Right atrium auricular region (tissue), 2 donors: ENCODE measurements around the gene FNDC3A. TPM values are rescaled to one million over a fixed set of nuclear protein-coding genes. Genes with fewer than 3 reads are reported as not detected.

Experiments used
- DNase-seq: peaks from one replicate; pipeline ENCODE4 v3.0.0-alpha.2; 2019; ENCODE audit warnings: low spot score
- H3K27ac ChIP-seq, 2 donors: fragments of 200-600 bp; sonication (generic); 1 replicate in 1 of 2; 2 replicates in 1 of 2; pipeline ENCODE4 v1.5.1; 2016 to 2019
- H3K27me3 ChIP-seq, 2 donors: fragments of 200-600 bp; sonication (generic); one replicate each; pipeline versions ENCODE4 v1.5.1 to v1.6.0; 2017 to 2019
- H3K36me3 ChIP-seq: fragments of 200-600 bp; sonication (generic); one replicate; pipeline ENCODE4 v1.5.1; 2016
- H3K4me1 ChIP-seq, 2 donors: fragments of 200-600 bp; sonication (generic); one replicate each; pipeline versions ENCODE4 v1.5.1 to v1.6.0; 2017 to 2019
- H3K4me3 ChIP-seq, 2 donors: fragments of 200-600 bp; sonication (generic); 1 replicate in 1 of 2; 2 replicates in 1 of 2; pipeline ENCODE4 v1.5.1; 2017 to 2019; ENCODE audit warnings: mild to moderate bottlenecking in 1 of 2, moderate library complexity in 1 of 2
- H3K9me3 ChIP-seq, 2 donors: fragments of 200-600 bp; sonication (generic); one replicate each; pipeline ENCODE4 v1.5.1; 2019
- CTCF ChIP-seq, 2 donors: fragments of 200-600 bp; sonication (generic); IDR thresholded peaks; one replicate each; pipeline ENCODE4 v1.5.1; 2019; ENCODE audit warnings: antibody characterized with exemption in 2 of 2
- total RNA-seq, 2 donors: library from RNA; depleted of rRNA; stranded (reverse); fragments of >200 nt; gene quantifications; one replicate each; pipeline ENCODE4 v1.1.0, GENCODE V29; 2016

Gene FNDC3A
- total RNA-seq, 2 donors from 2014 or later: 22.7 to 29.4 TPM

DNA sequence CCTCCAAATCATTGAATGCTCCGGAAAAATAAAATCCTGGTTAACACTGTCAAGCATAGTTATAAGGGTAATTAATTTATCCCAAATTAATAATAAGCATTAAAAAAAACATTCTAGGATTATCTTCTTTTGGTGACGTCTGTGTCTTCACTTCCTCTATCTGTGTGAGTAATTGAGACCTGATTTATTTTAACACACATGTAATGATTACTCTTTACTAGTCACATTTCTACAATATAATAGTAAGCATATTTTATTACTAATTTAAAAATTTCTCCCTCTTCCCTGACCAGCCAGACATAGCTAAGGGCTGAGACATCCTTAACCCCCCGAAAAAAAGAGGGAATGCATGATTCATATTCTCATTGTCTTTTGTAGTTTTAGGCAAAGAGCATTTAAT is 2.3 kb downstream of the FNDC3A start:
- H3K4me1 ChIP-seq: peaks cover 0 to 28% of the 10 kb centered on the region in 2 donors
- H3K9me3 ChIP-seq: peaks cover 0 to 4% of the 10 kb centered on the region in 2 donors
- no peak for TF ChIP-seq CTCF (IDR thresholded peaks at IDR 0.05)
- H3K27ac ChIP-seq: no peak overlapping the region
- DNase-seq: no peak
- no peaks in the 10 kb centered on the region for H3K27me3 ChIP-seq
- H3K4me3 ChIP-seq: peak overlapping the region in 1 of 2 donors; percentile 81
- no peaks in the 10 kb centered on the region for H3K36me3 ChIP-seq

DNA sequence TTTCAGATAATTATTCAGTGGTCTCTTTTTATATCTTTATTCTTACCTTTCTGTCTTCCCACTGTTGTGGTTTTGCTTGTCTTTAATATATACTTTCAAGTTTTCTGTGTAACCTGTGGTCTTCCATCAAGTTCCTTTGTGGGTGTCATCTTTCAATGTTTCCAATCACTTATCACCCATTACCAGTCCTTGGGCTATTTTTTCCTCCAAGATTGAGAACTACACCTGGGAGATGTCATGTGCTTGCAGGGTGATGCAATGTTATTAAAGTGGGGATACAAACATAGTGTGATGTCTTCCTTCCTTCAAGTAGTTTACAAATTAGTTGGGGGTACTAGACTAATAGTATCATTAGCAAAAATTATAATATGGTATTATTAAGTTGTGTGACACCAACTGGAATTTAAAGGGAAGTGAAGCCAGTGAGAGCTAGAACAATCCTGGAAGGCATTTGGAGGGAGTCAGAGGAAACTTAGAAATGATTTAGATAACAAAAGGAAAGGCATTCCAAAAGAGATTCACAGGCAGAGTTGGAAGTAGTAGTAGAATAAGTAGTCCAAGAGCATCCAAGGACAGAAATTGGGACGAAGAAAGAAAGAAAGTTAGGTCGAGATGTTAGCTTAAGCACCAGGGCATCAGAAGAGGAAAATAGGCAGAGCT is 3.4 kb downstream of the FNDC3A start:
- Histone ChIP-seq H3K27ac (no peak overlapping the region), H3K4me3 (no peak overlapping the region), H3K27me3 (no peaks in the 10 kb centered on the region), H3K9me3 (no peaks in the 10 kb centered on the region), H3K36me3 (no peaks in the 10 kb centered on the region), H3K4me1 (peaks cover 0 to 28% of the 10 kb centered on the region in 2 donors)
- no peak for TF ChIP-seq CTCF (IDR thresholded peaks at IDR 0.05)
- DNase-seq: no peak

DNA sequence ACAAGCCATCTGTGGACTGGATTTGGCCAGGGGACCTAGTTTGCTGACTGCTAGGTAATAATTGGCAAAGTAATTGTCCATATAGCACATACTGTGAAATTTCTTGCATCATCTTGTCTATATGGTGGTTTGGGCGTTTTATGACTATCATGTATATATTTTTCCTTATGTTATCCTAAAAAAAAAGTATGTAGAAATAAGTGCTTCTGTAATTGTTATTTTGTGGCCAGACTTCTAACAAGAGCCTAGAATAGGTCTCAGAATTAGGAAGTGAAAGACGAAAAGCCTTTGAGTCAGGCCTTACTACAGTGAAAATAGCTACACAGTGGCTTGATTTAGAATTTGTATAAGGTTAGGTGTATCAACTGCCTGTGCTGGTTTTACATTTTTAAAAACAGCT is 4.2 kb downstream of the FNDC3A start:
- H3K27me3 ChIP-seq: no peaks in the 10 kb centered on the region
- TF ChIP-seq CTCF (IDR thresholded peaks at IDR 0.05): no peak
- DNase-seq: no peak
- H3K36me3 ChIP-seq: no peaks in the 10 kb centered on the region
- H3K27ac ChIP-seq: no peak overlapping the region
- H3K4me1 ChIP-seq: peaks cover 0 to 28% of the 10 kb centered on the region in 2 donors
- no peak overlapping the region for H3K4me3 ChIP-seq
- no peaks in the 10 kb centered on the region for H3K9me3 ChIP-seq

DNA sequence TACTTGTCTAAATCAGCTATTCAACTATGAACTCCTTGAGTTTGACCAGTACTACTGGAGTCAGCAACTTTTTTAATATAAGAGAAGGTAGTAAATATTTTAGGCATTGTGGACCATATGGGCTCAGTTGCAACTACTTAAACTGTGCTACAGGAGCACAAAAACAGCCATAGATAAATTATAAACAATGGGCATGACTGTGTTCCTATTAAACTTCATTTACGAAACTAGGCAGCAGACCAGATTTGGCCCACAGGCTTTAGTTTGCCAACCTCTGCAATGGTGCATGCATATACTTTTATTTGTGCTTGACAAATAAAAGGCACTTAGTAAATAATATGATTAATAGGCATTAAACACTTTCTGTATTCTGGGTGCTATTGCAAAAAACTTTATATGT is 7.6 kb downstream of the FNDC3A start:
- peaks cover 0 to 15% of the 10 kb centered on the region in 2 donors for H3K4me1 ChIP-seq
- H3K36me3 ChIP-seq: no peaks in the 10 kb centered on the region
- H3K4me3 ChIP-seq: no peak overlapping the region
- no peak for TF ChIP-seq CTCF (IDR thresholded peaks at IDR 0.05)
- no peaks in the 10 kb centered on the region for H3K9me3 ChIP-seq
- DNase-seq: no peak
- H3K27me3 ChIP-seq: no peaks in the 10 kb centered on the region
- no peak overlapping the region for H3K27ac ChIP-seq

DNA sequence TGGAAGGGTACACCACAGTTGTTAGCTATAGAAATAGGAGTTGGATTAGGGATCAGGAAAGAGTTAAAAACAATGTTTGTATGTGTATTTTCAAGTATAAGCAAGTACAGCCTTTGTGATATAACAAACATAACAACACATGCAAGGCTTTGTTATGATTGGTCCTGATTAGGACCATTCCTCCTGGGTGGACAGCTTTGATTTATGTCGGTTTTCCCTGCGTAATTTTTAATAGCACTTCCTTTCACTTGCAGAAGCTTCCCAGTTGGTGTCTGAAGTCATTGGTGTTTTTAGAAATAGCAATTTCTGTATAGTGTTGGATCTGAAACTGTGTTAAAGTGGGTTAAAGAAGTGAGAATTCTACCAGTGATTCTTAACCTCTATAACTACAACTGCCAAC is 10.0 kb downstream of the FNDC3A start:
- Histone ChIP-seq H3K36me3 (no peaks in the 10 kb centered on the region), H3K27me3 (no peaks in the 10 kb centered on the region), H3K4me3 (no peak overlapping the region), H3K4me1 (no peaks in the 10 kb centered on the region), H3K9me3 (peaks cover 0 to 2% of the 10 kb centered on the region in 2 donors), H3K27ac (no peak overlapping the region)
- DNase-seq: no peak
- TF ChIP-seq CTCF (IDR thresholded peaks at IDR 0.05): no peak

GRCh38 chr13:48990900-48991299 is 15.2 kb downstream of the FNDC3A start:
- H3K4me3 ChIP-seq: no peak overlapping the region
- no peak overlapping the region for H3K27ac ChIP-seq
- no peaks in the 10 kb centered on the region for H3K27me3 ChIP-seq
- no peaks in the 10 kb centered on the region for H3K36me3 ChIP-seq
- peaks cover 0 to 7% of the 10 kb centered on the region in 2 donors for H3K9me3 ChIP-seq
- no peaks in the 10 kb centered on the region for H3K4me1 ChIP-seq
- DNase-seq: no peak
- no peak for TF ChIP-seq CTCF (IDR thresholded peaks at IDR 0.05)
